GM19099 (cell line): ENCODE data around the gene RFC5.

ENCODE experiments used
- POLR2A ChIP-seq: IDR thresholded peaks from 3 replicates; pipeline ENCODE4 v1.6.1; 2011; ENCODE audit warnings: low read depth; ENCODE audit not compliant: insufficient read length; ENCODE audit errors: extremely low read depth

The RFC5 gene

GRCh38 chr12:118010903-118011302 is 5.6 kb upstream of the RFC5 start:
- TF ChIP-seq POLR2A = no peak

GRCh38 chr12:118011377-118011776 is 5.1 kb upstream of the RFC5 start:
- no peak for TF ChIP-seq POLR2A

- no peak for TF ChIP-seq POLR2A
Observed at GRCh38 chr12:118011961-118012360, 4.5 kb upstream of the RFC5 start.

- no peak for TF ChIP-seq POLR2A
Observed at GRCh38 chr12:118013283-118013682, 3.2 kb upstream of the RFC5 start.

GRCh38 chr12:118015306-118015705 is 1.2 kb upstream of the RFC5 start:
- no peak for TF ChIP-seq POLR2A

- TF ChIP-seq POLR2A = no peak
Observed at GRCh38 chr12:118015944-118016343, 559 bp upstream of the RFC5 start.

GRCh38 chr12:118017926-118018325 is 1.4 kb downstream of the RFC5 start:
- no peak for TF ChIP-seq POLR2A

GRCh38 chr12:118020036-118020435 is 3.5 kb downstream of the RFC5 start:
- no peak for TF ChIP-seq POLR2A

- TF ChIP-seq POLR2A = no peak
Observed at GRCh38 chr12:118022728-118023109, 6.2 kb downstream of the RFC5 start.

- no peak for TF ChIP-seq POLR2A
Observed at GRCh38 chr12:118023301-118023860, 6.9 kb downstream of the RFC5 start.

GRCh38 chr12:118025168-118025567 is 8.7 kb downstream of the RFC5 start:
- no peak for TF ChIP-seq POLR2A

- no peak for TF ChIP-seq POLR2A
Observed at GRCh38 chr12:118029166-118029565, 12.7 kb downstream of the RFC5 start.

GRCh38 chr12:118032188-118032587 is 15.7 kb downstream of the RFC5 start:
- no peak for TF ChIP-seq POLR2A

- no peak for TF ChIP-seq POLR2A
Observed at GRCh38 chr12:118033323-118033722, 16.8 kb downstream of the RFC5 start.

GRCh38 chr12:118033902-118034301 is 17.4 kb downstream of the RFC5 start:
- no peak for TF ChIP-seq POLR2A

- no peak for TF ChIP-seq POLR2A
Observed at GRCh38 chr12:118034429-118035189, 18.1 kb downstream of the RFC5 start.
